Fibroblast of the aortic adventitia (primary cell): ENCODE results near the gene GRM8. TPM values are rescaled to one million over a fixed set of nuclear protein-coding genes. Genes with fewer than 3 reads are reported as not detected.

ENCODE experiments used
- DNase-seq: peaks from one replicate; pipeline ENCODE4 v3.0.0-alpha.2; 2010; ENCODE audit warnings: low read depth
- H3K4me3 ChIP-seq: 2 replicates; pipeline ENCODE4 v1.5.1; 2011; ENCODE audit warnings: low read depth, mild to moderate bottlenecking, control low read depth, low read length, moderate library complexity
- CTCF ChIP-seq: IDR thresholded peaks from 2 replicates; pipeline ENCODE4 v1.5.1; 2011; ENCODE audit warnings: mild to moderate bottlenecking, low read length, control low read depth, inconsistent platforms; ENCODE audit not compliant: insufficient read depth
- total RNA-seq: library from RNA; depleted of rRNA; stranded (reverse); fragments of >200 nt; gene quantifications from 2 replicates; pipeline ENCODE4 v1.2.3, GENCODE V29; 2012; ENCODE audit warnings: low replicate concordance

Gene GRM8
- total RNA-seq, 1 donor: 0.36 TPM

GRCh38 chr7:127239814-127240213, 12.9 kb downstream of the GRM8 start:
- H3K4me3 ChIP-seq: no peak overlapping the region
- no peak for TF ChIP-seq CTCF
- DNase-seq: no peak

- DNase-seq: no peak
- no peak for TF ChIP-seq CTCF
- no peak overlapping the region for H3K4me3 ChIP-seq
Measured at GRCh38 chr7:127233630-127234029, 19.1 kb downstream of the GRM8 start.

- DNase-seq: no peak
- H3K4me3 ChIP-seq: no peak overlapping the region
- no peak for TF ChIP-seq CTCF
Measured at GRCh38 chr7:127231415-127231814, 21.3 kb downstream of the GRM8 start.

GRCh38 chr7:127230192-127230925, 22.4 kb downstream of the GRM8 start:
- no peak for TF ChIP-seq CTCF
- DNase-seq: no peak
- H3K4me3 ChIP-seq: no peak overlapping the region

GRCh38 chr7:127226685-127227374, 25.9 kb downstream of the GRM8 start:
- no peak for TF ChIP-seq CTCF
- DNase-seq: no peak
- no peak overlapping the region for H3K4me3 ChIP-seq

GRCh38 chr7:127221731-127222130, 31.0 kb downstream of the GRM8 start:
- H3K4me3 ChIP-seq: no peak overlapping the region
- no peak for DNase-seq
- TF ChIP-seq CTCF: no peak
